OCI-LY1 (cell line): ENCODE data around the gene APPBP2.
A peak's percentile ranks its signal among the peaks of the same experiment; 100 is the strongest.
"Not testable (repeated sequence)": the region's sequence is repeated elsewhere in the genome, so short reads cannot be mapped to it uniquely, and the experiment has no call there.

Source experiments
- H2AFZ ChIP-seq: fragments of 200-600 bp; sonication (generic), shearing (Covaris generic); 2 replicates; pipeline ENCODE4 v1.6.0; 2014; ENCODE audit warnings: antibody characterized with exemption, mild to moderate bottlenecking, low read length
- H3F3A ChIP-seq: fragments of 200-600 bp; sonication (generic), shearing (Covaris generic); 2 replicates; pipeline ENCODE4 v1.6.0; 2014; ENCODE audit warnings: mild to moderate bottlenecking, antibody characterized with exemption, low read length, moderate library complexity; ENCODE audit not compliant: insufficient read depth
- H3K27ac ChIP-seq: fragments of 200-600 bp; sonication (generic); 2 replicates; pipeline ENCODE4 v1.5.1; 2014; ENCODE audit warnings: low read length, mixed run types, mild to moderate bottlenecking, low read depth; ENCODE audit not compliant: poor library complexity, severe bottlenecking
- H3K27me3 ChIP-seq: fragments of 200-600 bp; sonication (generic); 2 replicates; pipeline ENCODE4 v1.6.0; 2014; ENCODE audit warnings: antibody characterized with exemption, mild to moderate bottlenecking, low read length, moderate library complexity; ENCODE audit not compliant: insufficient read depth
- H3K36me3 ChIP-seq: fragments of 200-600 bp; sonication (generic); 2 replicates; pipeline ENCODE4 v1.6.1; 2014; ENCODE audit warnings: mild to moderate bottlenecking, antibody characterized with exemption, low read length, moderate library complexity, mixed read lengths; ENCODE audit not compliant: insufficient read depth
- H3K4me1 ChIP-seq: fragments of 200-600 bp; sonication (generic); 2 replicates; pipeline ENCODE4 v1.5.1; 2014; ENCODE audit warnings: mild to moderate bottlenecking, low read length, moderate library complexity; ENCODE audit not compliant: insufficient read depth, severe bottlenecking
- H3K4me2 ChIP-seq: fragments of 200-600 bp; sonication (generic), shearing (Covaris generic); 2 replicates; pipeline ENCODE4 v1.6.1; 2014; ENCODE audit warnings: low read length
- H3K4me3 ChIP-seq: fragments of 200-600 bp; sonication (generic); 2 replicates; pipeline ENCODE4 v1.5.1; 2014; ENCODE audit warnings: low read length, low read depth, mild to moderate bottlenecking, mixed read lengths; ENCODE audit not compliant: poor library complexity, severe bottlenecking
- H3K79me2 ChIP-seq: fragments of 200-600 bp; shearing (Covaris generic); 2 replicates; pipeline ENCODE4 v1.6.1; 2016; ENCODE audit warnings: mixed run types, low read length, mixed read lengths; ENCODE audit not compliant: insufficient read depth
- H3K9ac ChIP-seq: fragments of 200-600 bp; sonication (generic), shearing (Covaris generic); 2 replicates; pipeline ENCODE4 v1.6.1; 2014; ENCODE audit warnings: mild to moderate bottlenecking, low read length, mixed read lengths
- H3K9me2 ChIP-seq: fragments of 200-600 bp; sonication (generic), shearing (Covaris generic); 2 replicates; pipeline ENCODE4 v1.6.1; 2014; ENCODE audit warnings: low read depth, mild to moderate bottlenecking, low read length, mixed read lengths
- H3K9me3 ChIP-seq: fragments of 200-600 bp; shearing (Covaris generic); 2 replicates; pipeline ENCODE4 v1.6.1; 2014; ENCODE audit warnings: low read length, mixed read lengths
- H4K20me1 ChIP-seq: fragments of 200-600 bp; sonication (generic), shearing (Covaris generic); 2 replicates; pipeline ENCODE4 v1.6.0; 2016; ENCODE audit warnings: mild to moderate bottlenecking, low read length; ENCODE audit not compliant: insufficient read depth
- EZH2 ChIP-seq: fragments of 200-600 bp; sonication (generic), shearing (Covaris generic); IDR thresholded peaks from 2 replicates; pipeline ENCODE4 v1.8.0; 2017; ENCODE audit warnings: borderline replicate concordance, mixed run types, mild to moderate bottlenecking, antibody characterized with exemption, low read length, moderate library complexity, mixed read lengths
- TF ChIP-seq, protein P1 (sequence below): fragments of 200-600 bp; sonication (generic), shearing (Covaris generic); IDR thresholded peaks from 2 replicates; pipeline ENCODE4 v1.5.1; 2017; ENCODE audit warnings: mild to moderate bottlenecking, antibody characterized with exemption, low read length, moderate library complexity, mixed read lengths

Gene APPBP2

GRCh38 chr17:60435244-60436167, 90.5 kb downstream of the APPBP2 start:
- TF ChIP-seq, protein P1, sequence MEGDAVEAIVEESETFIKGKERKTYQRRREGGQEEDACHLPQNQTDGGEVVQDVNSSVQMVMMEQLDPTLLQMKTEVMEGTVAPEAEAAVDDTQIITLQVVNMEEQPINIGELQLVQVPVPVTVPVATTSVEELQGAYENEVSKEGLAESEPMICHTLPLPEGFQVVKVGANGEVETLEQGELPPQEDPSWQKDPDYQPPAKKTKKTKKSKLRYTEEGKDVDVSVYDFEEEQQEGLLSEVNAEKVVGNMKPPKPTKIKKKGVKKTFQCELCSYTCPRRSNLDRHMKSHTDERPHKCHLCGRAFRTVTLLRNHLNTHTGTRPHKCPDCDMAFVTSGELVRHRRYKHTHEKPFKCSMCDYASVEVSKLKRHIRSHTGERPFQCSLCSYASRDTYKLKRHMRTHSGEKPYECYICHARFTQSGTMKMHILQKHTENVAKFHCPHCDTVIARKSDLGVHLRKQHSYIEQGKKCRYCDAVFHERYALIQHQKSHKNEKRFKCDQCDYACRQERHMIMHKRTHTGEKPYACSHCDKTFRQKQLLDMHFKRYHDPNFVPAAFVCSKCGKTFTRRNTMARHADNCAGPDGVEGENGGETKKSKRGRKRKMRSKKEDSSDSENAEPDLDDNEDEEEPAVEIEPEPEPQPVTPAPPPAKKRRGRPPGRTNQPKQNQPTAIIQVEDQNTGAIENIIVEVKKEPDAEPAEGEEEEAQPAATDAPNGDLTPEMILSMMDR, result peak; percentile 92
- no peak for TF ChIP-seq EZH2
- Histone ChIP-seq H3F3A (no peaks in the 10 kb centered on the region), H3K4me3 (no peak overlapping the region), H3K27ac (no peak overlapping the region), H3K79me2 (no peaks in the 10 kb centered on the region), H3K27me3 (peaks cover 3% of the 10 kb centered on the region; the same call in 1 of the 2 replicates), H2AFZ (no peak overlapping the region), H3K9me2 (no peaks in the 10 kb centered on the region), H3K4me2 (no peak overlapping the region), H3K9me3 (peaks cover 10% of the 10 kb centered on the region), H3K9ac (no peak overlapping the region), H3K4me1 (peaks cover 36% of the 10 kb centered on the region), H3K36me3 (no peaks in the 10 kb centered on the region; the same call in 1 of the 2 replicates), H4K20me1 (no peaks in the 10 kb centered on the region)

- H2AFZ ChIP-seq, H3K79me2 ChIP-seq, H3F3A ChIP-seq: not testable (repeated sequence)
Observed at GRCh38 chr17:60433021-60433997, 92.7 kb downstream of the APPBP2 start.

DNA sequence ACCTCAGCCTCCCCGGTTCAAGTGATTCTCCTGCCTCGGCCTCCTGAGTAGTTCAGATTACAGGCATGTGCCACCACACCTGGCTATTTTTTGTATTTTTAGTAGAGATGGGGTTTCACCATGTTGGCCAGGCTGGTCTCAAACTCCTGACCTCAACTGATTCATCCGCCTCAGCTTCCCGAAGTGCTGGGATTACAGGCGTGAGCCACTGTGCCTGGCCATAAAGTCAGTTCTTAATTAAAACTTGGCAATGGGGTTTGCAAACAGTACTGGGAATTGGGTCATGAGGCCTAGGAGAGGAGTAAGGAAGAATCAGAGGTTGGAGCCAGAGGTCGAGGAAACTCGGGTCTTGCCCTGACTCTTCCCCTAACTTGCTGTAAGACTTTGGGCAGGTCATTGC, 95.5 kb downstream of the APPBP2 start:
- not testable (repeated sequence) for H3F3A ChIP-seq, H3K79me2 ChIP-seq, H3K4me3 ChIP-seq, H4K20me1 ChIP-seq, H3K27me3 ChIP-seq, H3K36me3 ChIP-seq, H3K4me1 ChIP-seq, H3K4me2 ChIP-seq, H3K9me2 ChIP-seq, H3K27ac ChIP-seq, H2AFZ ChIP-seq, H3K9ac ChIP-seq
- peaks cover 10% of the 10 kb centered on the region for H3K9me3 ChIP-seq

More at GRCh38 chr17:60433021-60433997, 92.7 kb downstream of the APPBP2 start:
- H3K4me1 ChIP-seq, result peaks cover 22% of the 10 kb centered on the region
- not testable (repeated sequence) for H3K36me3 ChIP-seq, H3K9me2 ChIP-seq, H3K27me3 ChIP-seq, H3K4me3 ChIP-seq, H3K27ac ChIP-seq, H3K4me2 ChIP-seq, H3K9ac ChIP-seq, H4K20me1 ChIP-seq
- peaks cover 10% of the 10 kb centered on the region for H3K9me3 ChIP-seq

- not testable (repeated sequence) for H3K4me1 ChIP-seq, H3K27me3 ChIP-seq, H3F3A ChIP-seq, H3K4me3 ChIP-seq, H2AFZ ChIP-seq, H3K36me3 ChIP-seq, H3K79me2 ChIP-seq, H3K9ac ChIP-seq, H3K9me2 ChIP-seq, H3K4me2 ChIP-seq, H4K20me1 ChIP-seq, H3K27ac ChIP-seq
- H3K9me3 ChIP-seq, result peaks cover 10% of the 10 kb centered on the region
Observed at GRCh38 chr17:60428491-60428890, 97.6 kb downstream of the APPBP2 start.
